SK-N-SH (cell line): ENCODE measurements around the gene GCN1.

Experiments used
- CTCF ChIP-seq: fragments of 200-600 bp; sonication (generic); IDR thresholded peaks from 2 replicates; pipeline ENCODE4 v1.6.1; 2017; ENCODE audit warnings: antibody characterized with exemption, mild to moderate bottlenecking, moderate library complexity
- ELF1 ChIP-seq: IDR thresholded peaks from 2 replicates; pipeline ENCODE4 v1.4.0; 2012
- EP300 ChIP-seq, 2 experiments: IDR thresholded peaks; 2 replicates each; pipeline versions ENCODE4 v1.4.0 to v1.6.1; 2012; ENCODE audit warnings: borderline replicate concordance in 1 of 2, low read depth in 1 of 2, low read length in 1 of 2
- GATA2 ChIP-seq: sonication (generic); formaldehyde crosslinking; IDR thresholded peaks from 2 replicates; pipeline ENCODE4 v1.5.0; 2020; ENCODE audit warnings: mild to moderate bottlenecking, missing genetic modification reagents
- POLR2AphosphoS5 ChIP-seq: IDR thresholded peaks from 2 replicates; pipeline ENCODE4 v1.6.1; 2012; ENCODE audit warnings: low read depth, low read length
- RCOR1 ChIP-seq: fragments of 150-350 bp; IDR thresholded peaks from 2 replicates; pipeline ENCODE4 v1.6.1; 2017; ENCODE audit warnings: antibody characterized with exemption, low read length
- REST ChIP-seq: IDR thresholded peaks from 2 replicates; pipeline ENCODE4 v1.6.1; 2012; ENCODE audit warnings: mild to moderate bottlenecking, low read depth, low read length, moderate library complexity
- RXRA ChIP-seq: IDR thresholded peaks from 2 replicates; pipeline ENCODE4 v1.4.0; 2012; ENCODE audit warnings: low read depth, mild to moderate bottlenecking, borderline replicate concordance
- TAF1 ChIP-seq: IDR thresholded peaks from 2 replicates; pipeline ENCODE4 v1.6.1; 2012; ENCODE audit warnings: low read depth, mild to moderate bottlenecking, low read length, moderate library complexity, borderline replicate concordance

GRCh38 chr12:120109570-120110267 is 84.8 kb downstream of the GCN1 start:
- TF ChIP-seq CTCF (no peak), GATA2 (no peak), RCOR1 (no peak), REST (no peak), POLR2AphosphoS5 (no peak), RXRA (no peak), TAF1 (no peak), ELF1 (no peak), EP300 (IDR thresholded peaks at IDR 0.05; ENCODE audit: borderline replicate concordance in 1 of 2, low read depth in 1 of 2, low read length in 1 of 2) (no peak)
